H1 (cell line): ENCODE results near the gene ALDH1B1. TPM values are rescaled to one million over a fixed set of nuclear protein-coding genes. Genes with fewer than 3 reads are reported as not detected.

Experiments used
- JUN ChIP-seq: IDR thresholded peaks from 2 replicates; pipeline ENCODE4 v1.6.1; 2011; ENCODE audit warnings: low read depth, mild to moderate bottlenecking, improper control_type of control experiment, low read length
- PHF8 ChIP-seq: fragments of 200-600 bp; sonication (generic); conservative IDR thresholded peaks from 2 replicates; pipeline ENCODE4 v1.7.1; 2012; ENCODE audit warnings: low read depth, mild to moderate bottlenecking, inconsistent platforms, low read length, moderate library complexity
- polyA plus RNA-seq, 7 experiments: library from polyadenylated mRNA; depleted of rRNA in 3 of 7; stranded (reverse) in 5 of 7; unstranded in 2 of 7; fragments of >200 nt in 5 of 7; fragments of 200-250 nt in 2 of 7; gene quantifications; 1 replicate in 5 of 7; 2 replicates in 1 of 7; 4 replicates in 1 of 7; pipeline versions ENCODE4 v1.2.1 to v1.2.3, GENCODE V29; 2011 to 2013; ENCODE audit warnings: missing spikeins in 2 of 7, mixed read lengths in 2 of 7
- total RNA-seq: library from RNA; stranded (reverse); fragmentation: NEBNext Ultra II Directional; extraction: Animal tissue kit (Norgen Biotek cat#: 25700); gene quantifications from 2 replicates; pipeline ENCODE4 v1.2.1, GENCODE V29; 2021
- TF ChIP-seq, protein P1 (sequence below): fragments of 300-600 bp; sonication (generic); IDR thresholded peaks from 2 replicates; pipeline ENCODE4 v1.7.1; 2012; ENCODE audit warnings: low read length, moderate library complexity, mild to moderate bottlenecking, inconsistent platforms; ENCODE audit not compliant: insufficient replicate concordance
- TF ChIP-seq, protein P2 (sequence below): IDR thresholded peaks from 2 replicates; pipeline ENCODE4 v1.6.1; 2011; ENCODE audit warnings: low read depth, mild to moderate bottlenecking, low read length; ENCODE audit not compliant: insufficient read depth

Gene ALDH1B1
- total and polyA plus RNA-seq, 2 of the 8 experiments (the other 6 are each of a cell fraction or from before 2014, with no cell fraction given): 41.6 to 78.7 TPM

DNA sequence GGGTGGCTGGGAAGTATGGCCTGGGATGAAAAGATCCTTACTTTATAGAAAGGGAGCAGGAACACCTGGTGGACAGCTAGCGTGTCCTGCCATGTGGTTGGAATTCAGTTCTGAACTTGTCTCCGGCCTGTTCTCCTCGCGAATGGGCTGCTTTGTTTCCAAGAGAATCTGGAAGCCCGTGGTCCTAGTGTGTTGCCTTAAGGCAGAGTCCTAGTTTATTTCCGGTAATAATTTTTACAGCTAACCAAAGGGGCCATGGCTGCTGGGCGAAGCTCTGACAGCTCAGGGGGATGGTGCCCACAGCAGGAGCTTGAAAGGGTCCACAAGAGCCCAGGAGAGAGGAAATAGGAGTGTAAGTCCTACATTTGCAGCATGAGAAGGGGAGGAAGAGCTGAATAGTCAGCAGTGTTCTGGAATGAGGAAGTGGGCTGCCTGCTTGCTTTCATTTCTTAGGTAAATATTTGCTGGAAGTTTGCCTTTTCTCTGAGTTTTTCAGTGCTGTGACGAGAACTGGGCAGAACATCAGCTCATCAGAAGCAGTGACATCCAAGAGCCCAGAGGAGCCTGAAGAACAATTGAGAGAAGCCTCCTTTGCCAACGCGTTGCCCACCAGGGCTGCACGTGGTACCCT is 44.8 kb downstream of the ALDH1B1 start (continued):
- TF ChIP-seq, protein P1, sequence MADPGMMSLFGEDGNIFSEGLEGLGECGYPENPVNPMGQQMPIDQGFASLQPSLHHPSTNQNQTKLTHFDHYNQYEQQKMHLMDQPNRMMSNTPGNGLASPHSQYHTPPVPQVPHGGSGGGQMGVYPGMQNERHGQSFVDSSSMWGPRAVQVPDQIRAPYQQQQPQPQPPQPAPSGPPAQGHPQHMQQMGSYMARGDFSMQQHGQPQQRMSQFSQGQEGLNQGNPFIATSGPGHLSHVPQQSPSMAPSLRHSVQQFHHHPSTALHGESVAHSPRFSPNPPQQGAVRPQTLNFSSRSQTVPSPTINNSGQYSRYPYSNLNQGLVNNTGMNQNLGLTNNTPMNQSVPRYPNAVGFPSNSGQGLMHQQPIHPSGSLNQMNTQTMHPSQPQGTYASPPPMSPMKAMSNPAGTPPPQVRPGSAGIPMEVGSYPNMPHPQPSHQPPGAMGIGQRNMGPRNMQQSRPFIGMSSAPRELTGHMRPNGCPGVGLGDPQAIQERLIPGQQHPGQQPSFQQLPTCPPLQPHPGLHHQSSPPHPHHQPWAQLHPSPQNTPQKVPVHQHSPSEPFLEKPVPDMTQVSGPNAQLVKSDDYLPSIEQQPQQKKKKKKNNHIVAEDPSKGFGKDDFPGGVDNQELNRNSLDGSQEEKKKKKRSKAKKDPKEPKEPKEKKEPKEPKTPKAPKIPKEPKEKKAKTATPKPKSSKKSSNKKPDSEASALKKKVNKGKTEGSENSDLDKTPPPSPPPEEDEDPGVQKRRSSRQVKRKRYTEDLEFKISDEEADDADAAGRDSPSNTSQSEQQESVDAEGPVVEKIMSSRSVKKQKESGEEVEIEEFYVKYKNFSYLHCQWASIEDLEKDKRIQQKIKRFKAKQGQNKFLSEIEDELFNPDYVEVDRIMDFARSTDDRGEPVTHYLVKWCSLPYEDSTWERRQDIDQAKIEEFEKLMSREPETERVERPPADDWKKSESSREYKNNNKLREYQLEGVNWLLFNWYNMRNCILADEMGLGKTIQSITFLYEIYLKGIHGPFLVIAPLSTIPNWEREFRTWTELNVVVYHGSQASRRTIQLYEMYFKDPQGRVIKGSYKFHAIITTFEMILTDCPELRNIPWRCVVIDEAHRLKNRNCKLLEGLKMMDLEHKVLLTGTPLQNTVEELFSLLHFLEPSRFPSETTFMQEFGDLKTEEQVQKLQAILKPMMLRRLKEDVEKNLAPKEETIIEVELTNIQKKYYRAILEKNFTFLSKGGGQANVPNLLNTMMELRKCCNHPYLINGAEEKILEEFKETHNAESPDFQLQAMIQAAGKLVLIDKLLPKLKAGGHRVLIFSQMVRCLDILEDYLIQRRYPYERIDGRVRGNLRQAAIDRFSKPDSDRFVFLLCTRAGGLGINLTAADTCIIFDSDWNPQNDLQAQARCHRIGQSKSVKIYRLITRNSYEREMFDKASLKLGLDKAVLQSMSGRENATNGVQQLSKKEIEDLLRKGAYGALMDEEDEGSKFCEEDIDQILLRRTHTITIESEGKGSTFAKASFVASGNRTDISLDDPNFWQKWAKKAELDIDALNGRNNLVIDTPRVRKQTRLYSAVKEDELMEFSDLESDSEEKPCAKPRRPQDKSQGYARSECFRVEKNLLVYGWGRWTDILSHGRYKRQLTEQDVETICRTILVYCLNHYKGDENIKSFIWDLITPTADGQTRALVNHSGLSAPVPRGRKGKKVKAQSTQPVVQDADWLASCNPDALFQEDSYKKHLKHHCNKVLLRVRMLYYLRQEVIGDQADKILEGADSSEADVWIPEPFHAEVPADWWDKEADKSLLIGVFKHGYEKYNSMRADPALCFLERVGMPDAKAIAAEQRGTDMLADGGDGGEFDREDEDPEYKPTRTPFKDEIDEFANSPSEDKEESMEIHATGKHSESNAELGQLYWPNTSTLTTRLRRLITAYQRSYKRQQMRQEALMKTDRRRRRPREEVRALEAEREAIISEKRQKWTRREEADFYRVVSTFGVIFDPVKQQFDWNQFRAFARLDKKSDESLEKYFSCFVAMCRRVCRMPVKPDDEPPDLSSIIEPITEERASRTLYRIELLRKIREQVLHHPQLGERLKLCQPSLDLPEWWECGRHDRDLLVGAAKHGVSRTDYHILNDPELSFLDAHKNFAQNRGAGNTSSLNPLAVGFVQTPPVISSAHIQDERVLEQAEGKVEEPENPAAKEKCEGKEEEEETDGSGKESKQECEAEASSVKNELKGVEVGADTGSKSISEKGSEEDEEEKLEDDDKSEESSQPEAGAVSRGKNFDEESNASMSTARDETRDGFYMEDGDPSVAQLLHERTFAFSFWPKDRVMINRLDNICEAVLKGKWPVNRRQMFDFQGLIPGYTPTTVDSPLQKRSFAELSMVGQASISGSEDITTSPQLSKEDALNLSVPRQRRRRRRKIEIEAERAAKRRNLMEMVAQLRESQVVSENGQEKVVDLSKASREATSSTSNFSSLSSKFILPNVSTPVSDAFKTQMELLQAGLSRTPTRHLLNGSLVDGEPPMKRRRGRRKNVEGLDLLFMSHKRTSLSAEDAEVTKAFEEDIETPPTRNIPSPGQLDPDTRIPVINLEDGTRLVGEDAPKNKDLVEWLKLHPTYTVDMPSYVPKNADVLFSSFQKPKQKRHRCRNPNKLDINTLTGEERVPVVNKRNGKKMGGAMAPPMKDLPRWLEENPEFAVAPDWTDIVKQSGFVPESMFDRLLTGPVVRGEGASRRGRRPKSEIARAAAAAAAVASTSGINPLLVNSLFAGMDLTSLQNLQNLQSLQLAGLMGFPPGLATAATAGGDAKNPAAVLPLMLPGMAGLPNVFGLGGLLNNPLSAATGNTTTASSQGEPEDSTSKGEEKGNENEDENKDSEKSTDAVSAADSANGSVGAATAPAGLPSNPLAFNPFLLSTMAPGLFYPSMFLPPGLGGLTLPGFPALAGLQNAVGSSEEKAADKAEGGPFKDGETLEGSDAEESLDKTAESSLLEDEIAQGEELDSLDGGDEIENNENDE: no peak
- no peak for TF ChIP-seq PHF8
- TF ChIP-seq, protein P2, sequence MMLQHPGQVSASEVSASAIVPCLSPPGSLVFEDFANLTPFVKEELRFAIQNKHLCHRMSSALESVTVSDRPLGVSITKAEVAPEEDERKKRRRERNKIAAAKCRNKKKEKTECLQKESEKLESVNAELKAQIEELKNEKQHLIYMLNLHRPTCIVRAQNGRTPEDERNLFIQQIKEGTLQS: no peak
- no peak for TF ChIP-seq JUN
- TF ChIP-seq, all 59 proteins: peak for 0
